Neuronal stem cell (in vitro differentiated cells): ENCODE measurements around the gene TACC2.

Experiments
- DNase-seq: peaks from one replicate; pipeline ENCODE4 v3.0.0-alpha.2; 2013; ENCODE audit warnings: low spot score
- H2AFZ ChIP-seq: one replicate; pipeline ENCODE4 v1.6.1; 2013; ENCODE audit warnings: mild to moderate bottlenecking, low read length, inconsistent platforms
- H2AK5ac ChIP-seq: 2 replicates; pipeline ENCODE4 v1.6.1; 2013; ENCODE audit warnings: low read depth, mild to moderate bottlenecking, inconsistent platforms, low read length, moderate library complexity, mixed read lengths
- H2BK120ac ChIP-seq: 2 replicates; pipeline ENCODE4 v1.6.1; 2013; ENCODE audit warnings: low read depth, mild to moderate bottlenecking, inconsistent platforms, low read length, moderate library complexity, mixed read lengths
- H2BK12ac ChIP-seq: one replicate; pipeline ENCODE4 v1.6.1; 2013; ENCODE audit warnings: low read length, inconsistent platforms
- H2BK15ac ChIP-seq: 2 replicates; pipeline ENCODE4 v1.6.1; 2013; ENCODE audit warnings: mild to moderate bottlenecking, low read length, inconsistent platforms, mixed read lengths
- H2BK5ac ChIP-seq: one replicate; pipeline ENCODE4 v1.6.1; 2013; ENCODE audit warnings: inconsistent platforms, mild to moderate bottlenecking, low read length, moderate library complexity
- H3K14ac ChIP-seq: one replicate; pipeline ENCODE4 v1.6.1; 2013; ENCODE audit warnings: low read length, inconsistent platforms
- H3K18ac ChIP-seq: 2 replicates; pipeline ENCODE4 v1.6.1; 2013; ENCODE audit warnings: low read length, inconsistent platforms
- H3K23ac ChIP-seq: 2 replicates; pipeline ENCODE4 v1.6.1; 2013; ENCODE audit warnings: low read depth, mild to moderate bottlenecking, mixed read lengths, low read length, inconsistent platforms; ENCODE audit not compliant: poor library complexity
- H3K27ac ChIP-seq: replicated peaks from 3 replicates; pipeline ENCODE4 v1.5.1; 2013; ENCODE audit warnings: low read length, inconsistent platforms
- H3K27me3 ChIP-seq, 3 experiments: 2 replicates each; pipeline ENCODE4 v1.6.1; 2013; ENCODE audit warnings: low read length in 3 of 3, mild to moderate bottlenecking in 2 of 3, inconsistent platforms in 1 of 3, low read depth in 1 of 3, mixed read lengths in 1 of 3, moderate library complexity in 1 of 3; ENCODE audit not compliant: control insufficient read depth in 3 of 3, insufficient read depth in 3 of 3
- H3K36me3 ChIP-seq, 2 donors: replicated peaks in 1 of 2; 2 replicates each; pipeline ENCODE4 v1.6.1; 2013; ENCODE audit warnings: low read length in 2 of 2; ENCODE audit not compliant: control insufficient read depth in 2 of 2, insufficient read depth in 2 of 2
- H3K4ac ChIP-seq: 2 replicates; pipeline ENCODE4 v1.6.1; 2013; ENCODE audit warnings: inconsistent platforms, mild to moderate bottlenecking, low read length, moderate library complexity
- H3K4me1 ChIP-seq, 2 donors: 1 replicate in 1 of 2; 2 replicates in 1 of 2; pipeline ENCODE4 v1.6.1; 2013; ENCODE audit warnings: low read length in 2 of 2, low read depth in 1 of 2; ENCODE audit not compliant: control insufficient read depth in 2 of 2, insufficient read depth in 1 of 2
- H3K4me2 ChIP-seq: one replicate; pipeline ENCODE4 v1.6.1; 2013; ENCODE audit warnings: mild to moderate bottlenecking, low read length, inconsistent platforms; ENCODE audit not compliant: insufficient read depth, poor library complexity, severe bottlenecking
- H3K4me3 ChIP-seq, 2 donors: 2 replicates each; pipeline ENCODE4 v1.5.1; 2013; ENCODE audit warnings: low read length in 2 of 2, mild to moderate bottlenecking in 2 of 2, inconsistent platforms in 1 of 2, moderate library complexity in 1 of 2
- H3K79me1 ChIP-seq: one replicate; pipeline ENCODE4 v1.6.1; 2013; ENCODE audit warnings: low read depth, mild to moderate bottlenecking, inconsistent platforms, low read length, moderate library complexity
- H3K9ac ChIP-seq: one replicate; pipeline ENCODE4 v1.6.1; 2013; ENCODE audit warnings: mild to moderate bottlenecking, low read depth, low read length, inconsistent platforms; ENCODE audit not compliant: poor library complexity
- H3K9me3 ChIP-seq, 2 donors: replicated peaks in 1 of 2; 2 replicates each; pipeline versions ENCODE3 to v1.6.1; 2013; ENCODE audit warnings: low read length in 2 of 2, mild to moderate bottlenecking in 2 of 2, inconsistent platforms in 1 of 2, low read depth in 1 of 2, mixed read lengths in 1 of 2, moderate library complexity in 1 of 2; ENCODE audit not compliant: control insufficient read depth in 2 of 2, insufficient read depth in 1 of 2
- H4K8ac ChIP-seq: one replicate; pipeline ENCODE4 v1.6.1; 2013; ENCODE audit warnings: low read depth, mild to moderate bottlenecking, inconsistent platforms, low read length, moderate library complexity
- H4K91ac ChIP-seq: one replicate; pipeline ENCODE4 v1.6.1; 2013; ENCODE audit warnings: low read length, low read depth, mild to moderate bottlenecking, inconsistent platforms; ENCODE audit not compliant: poor library complexity
- WGBS, 2 donors: extraction: QIAGEN DNeasy Blood & Tissue Kit; methylation state at CpG; one replicate each; pipeline ENCODE4 v1.1.7; 2013; ENCODE audit warnings: missing lambda C conversion rate in 2 of 2, mixed read lengths in 1 of 2; ENCODE audit not compliant: insufficient read length in 2 of 2, insufficient replicate concordance in 1 of 2; ENCODE audit errors: extremely low coverage in 2 of 2; 5-methylcytosine and 5-hydroxymethylcytosine counted together

TACC2 gene

DNA sequence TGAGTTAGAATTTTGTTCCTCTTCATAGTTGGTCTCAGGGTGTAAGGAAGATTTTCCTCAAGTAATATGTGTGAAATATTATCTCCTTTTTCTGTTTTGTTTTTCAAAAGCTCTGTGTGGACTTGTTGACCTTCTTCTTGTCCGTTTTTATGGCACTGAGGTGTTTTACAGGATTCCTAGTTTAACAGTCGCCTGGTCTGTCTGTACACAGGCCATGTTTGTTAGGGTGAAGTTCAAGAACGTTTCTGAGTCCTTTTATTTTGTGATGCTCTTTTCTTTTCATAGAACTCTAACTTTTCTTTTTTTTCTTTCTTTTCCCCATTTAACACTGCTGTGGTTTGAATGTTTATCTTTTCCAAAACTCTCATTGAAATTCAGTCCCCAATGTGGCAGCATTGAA is 18.5 kb downstream of the TACC2 start:
- DNase-seq = no peak
- no peak overlapping the region for H3K9ac ChIP-seq
- H3K36me3 ChIP-seq = no peaks in the 10 kb centered on the region
- no peak overlapping the region for H2BK15ac ChIP-seq
- no peak overlapping the region for H2BK120ac ChIP-seq
- WGBS, 2 donors = no CpG with 5 or more reads among the region's 3 CpGs
- H2AFZ ChIP-seq = no peak overlapping the region
- no peak overlapping the region for H3K18ac ChIP-seq
- H3K23ac ChIP-seq = no peak overlapping the region
- H2BK5ac ChIP-seq = no peak overlapping the region
- H2BK12ac ChIP-seq = no peak overlapping the region
- no peak overlapping the region for H3K14ac ChIP-seq
- H3K4me3 ChIP-seq = no peak overlapping the region
- H3K27ac ChIP-seq = no peak overlapping the region
- H3K27me3 ChIP-seq = peaks cover 0 to 7% (median 0%) of the 10 kb centered on the region in 3 experiments
- no peak overlapping the region for H3K4ac ChIP-seq
- H3K4me2 ChIP-seq = no peak overlapping the region
- no peak overlapping the region for H2AK5ac ChIP-seq
- H3K79me1 ChIP-seq = no peaks in the 10 kb centered on the region
- peaks cover 0 to under 1% of the 10 kb centered on the region in 2 donors for H3K9me3 ChIP-seq
- no peaks in the 10 kb centered on the region for H3K4me1 ChIP-seq
- H4K8ac ChIP-seq = no peak overlapping the region
- H4K91ac ChIP-seq = no peak overlapping the region

DNA sequence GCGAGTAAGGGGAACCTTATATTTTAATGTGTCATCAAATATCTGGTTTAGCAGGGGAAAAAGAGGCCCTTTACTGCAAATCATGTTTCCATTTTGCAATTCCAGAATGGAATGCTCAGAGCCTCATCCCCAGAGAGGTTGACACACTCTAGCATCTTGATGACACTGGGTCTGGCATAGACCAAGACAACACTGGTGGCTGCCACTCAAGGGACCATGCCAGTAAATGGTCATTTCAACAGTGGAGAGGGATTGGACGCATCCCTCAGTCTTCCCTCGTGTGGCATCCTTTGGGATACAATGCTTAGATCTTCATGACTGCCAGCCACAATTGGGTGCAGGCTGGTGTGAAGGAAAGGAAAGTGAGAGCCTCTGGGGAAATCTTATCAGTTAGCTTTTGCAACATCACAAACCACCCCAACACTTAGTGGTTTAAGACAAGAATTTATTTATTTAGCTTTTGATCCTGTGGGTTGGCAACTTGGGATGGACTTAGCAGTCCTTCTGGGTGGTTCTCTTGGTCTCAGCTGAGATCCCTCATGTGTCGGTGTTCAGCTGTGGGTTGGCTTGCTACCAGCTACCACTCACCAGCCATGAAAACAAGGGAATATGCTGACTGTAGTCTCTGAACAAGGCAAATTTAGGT is 21.6 kb downstream of the TACC2 start:
- Histone ChIP-seq H3K4me3 (no peak overlapping the region), H2BK12ac (no peak overlapping the region), H3K4me1 (no peaks in the 10 kb centered on the region), H3K9ac (no peak overlapping the region), H3K4ac (no peak overlapping the region), H3K4me2 (no peak overlapping the region), H3K27me3 (peaks cover 0 to 10% (median 0%) of the 10 kb centered on the region in 3 experiments), H2AFZ (no peak overlapping the region), H3K14ac (no peak overlapping the region), H3K23ac (no peak overlapping the region), H3K27ac (no peak overlapping the region), H3K36me3 (no peaks in the 10 kb centered on the region), H4K91ac (no peak overlapping the region), H2BK5ac (no peak overlapping the region), H3K79me1 (no peaks in the 10 kb centered on the region), H3K9me3 (no peaks in the 10 kb centered on the region), H2BK120ac (no peak overlapping the region), H2BK15ac (no peak overlapping the region), H4K8ac (no peak overlapping the region), H2AK5ac (no peak overlapping the region), H3K18ac (no peak overlapping the region)
- no peak for DNase-seq
- WGBS, 2 donors = no CpG with 5 or more reads among the region's 4 CpGs

GRCh38 chr10:122012731-122013130 is 23.8 kb downstream of the TACC2 start:
- no peak overlapping the region for H2BK12ac ChIP-seq
- H4K91ac ChIP-seq = no peak overlapping the region
- H3K9ac ChIP-seq = no peak overlapping the region
- H3K27me3 ChIP-seq = peaks cover 0 to 16% (median 0%) of the 10 kb centered on the region in 3 experiments
- H3K23ac ChIP-seq = no peak overlapping the region
- H2AFZ ChIP-seq = no peak overlapping the region
- no peak overlapping the region for H3K27ac ChIP-seq
- no peak overlapping the region for H3K4me2 ChIP-seq
- no peak overlapping the region for H2BK15ac ChIP-seq
- H3K4me3 ChIP-seq = no peak overlapping the region
- no peak overlapping the region for H3K14ac ChIP-seq
- H2BK120ac ChIP-seq = no peak overlapping the region
- no peak overlapping the region for H3K18ac ChIP-seq
- H4K8ac ChIP-seq = no peak overlapping the region
- no CpG with 5 or more reads among the region's 5 CpGs for WGBS, 2 donors
- H3K9me3 ChIP-seq = no peaks in the 10 kb centered on the region
- no peaks in the 10 kb centered on the region for H3K4me1 ChIP-seq
- no peak overlapping the region for H3K4ac ChIP-seq
- no peak overlapping the region for H2BK5ac ChIP-seq
- no peak overlapping the region for H2AK5ac ChIP-seq
- H3K79me1 ChIP-seq = no peaks in the 10 kb centered on the region
- no peak for DNase-seq
- H3K36me3 ChIP-seq = no peaks in the 10 kb centered on the region

DNA sequence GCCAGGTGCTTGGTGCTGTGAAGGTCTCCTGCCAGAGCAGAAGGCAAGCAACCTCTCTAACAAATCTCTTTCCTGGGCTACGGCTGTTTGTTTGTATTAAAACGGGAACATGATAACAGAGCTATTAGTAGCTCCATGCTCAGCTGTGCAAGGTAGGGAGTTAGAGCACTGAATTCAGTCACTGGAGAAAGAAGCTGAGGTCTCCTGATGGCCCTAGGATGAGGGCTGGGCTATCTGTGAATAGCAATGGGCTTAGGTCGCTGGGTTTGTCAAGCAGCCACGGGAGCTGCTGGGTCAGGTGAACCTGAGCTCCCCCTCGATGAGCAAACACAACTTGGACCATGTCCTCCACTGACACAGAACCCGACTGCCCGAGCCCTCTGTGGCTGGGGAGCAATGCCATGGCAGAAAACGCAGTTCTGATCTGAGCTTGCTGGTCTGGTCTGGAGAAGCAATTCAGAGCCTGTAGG is 24.4 kb downstream of the TACC2 start:
- Histone ChIP-seq H4K91ac (no peak overlapping the region), H3K4me2 (no peak overlapping the region), H3K9ac (no peak overlapping the region), H3K36me3 (no peaks in the 10 kb centered on the region), H3K14ac (no peak overlapping the region), H3K27ac (no peak overlapping the region), H3K4me3 (no peak overlapping the region), H3K9me3 (no peaks in the 10 kb centered on the region), H2AK5ac (no peak overlapping the region), H2BK15ac (no peak overlapping the region), H3K4ac (no peak overlapping the region), H2BK5ac (no peak overlapping the region), H3K23ac (no peak overlapping the region), H3K27me3 (peaks cover 0 to 18% (median 0%) of the 10 kb centered on the region in 3 experiments), H3K18ac (no peak overlapping the region), H2BK120ac (no peak overlapping the region), H2BK12ac (no peak overlapping the region), H3K4me1 (peaks cover under 1% of the 10 kb centered on the region in 2 donors), H3K79me1 (no peaks in the 10 kb centered on the region), H2AFZ (no peak overlapping the region), H4K8ac (no peak overlapping the region)
- no CpG with 5 or more reads among the region's 8 CpGs for WGBS, 2 donors
- DNase-seq = no peak
